Neural cell (in vitro differentiated cells): ENCODE data around the gene PHLDB1.

Experiments used
- MXI1 ChIP-seq: fragments of 450-650 bp; conservative IDR thresholded peaks from 2 replicates; pipeline ENCODE4 v1.6.1; 2014; ENCODE audit warnings: antibody characterized with exemption, mild to moderate bottlenecking; ENCODE audit not compliant: poor library complexity, severe bottlenecking
- POLR2AphosphoS5 ChIP-seq: IDR thresholded peaks from 2 replicates; pipeline ENCODE4 v1.6.1; 2012
- RAD21 ChIP-seq: fragments of 450-650 bp; conservative IDR thresholded peaks from 2 replicates; pipeline ENCODE4 v1.6.1; 2014; ENCODE audit warnings: antibody characterized with exemption, mild to moderate bottlenecking, moderate library complexity
- REST ChIP-seq: IDR thresholded peaks from 2 replicates; pipeline ENCODE4 v1.6.1; 2012; ENCODE audit warnings: borderline replicate concordance
- SMC3 ChIP-seq: fragments of 450-650 bp; conservative IDR thresholded peaks from 2 replicates; pipeline ENCODE4 v1.6.1; 2014; ENCODE audit warnings: antibody characterized with exemption, mild to moderate bottlenecking, moderate library complexity; ENCODE audit not compliant: poor library complexity
- TF ChIP-seq, protein P1 (sequence below): fragments of 450-650 bp; IDR thresholded peaks from 2 replicates; pipeline ENCODE4 v1.5.1; 2014; ENCODE audit warnings: antibody characterized with exemption, mild to moderate bottlenecking, moderate library complexity; ENCODE audit not compliant: poor library complexity, severe bottlenecking

DNA sequence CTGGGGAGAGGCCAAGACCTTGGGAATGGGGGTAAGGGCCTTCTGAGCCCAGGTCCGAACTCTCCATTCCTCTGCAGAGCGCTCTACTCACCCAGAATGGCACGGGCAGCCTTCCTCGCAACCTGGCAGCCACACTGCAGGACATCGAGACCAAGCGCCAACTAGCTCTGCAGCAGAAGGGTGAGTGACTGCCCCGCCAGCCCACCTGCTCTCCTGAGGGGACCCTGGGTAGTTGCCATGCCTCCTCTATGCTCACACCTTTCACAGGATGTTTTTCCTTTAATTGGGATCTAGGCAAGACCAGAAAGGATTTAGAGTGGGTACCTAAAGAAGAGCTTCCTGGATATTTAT, 36.6 kb downstream of the PHLDB1 start:
- TF ChIP-seq, protein P1, sequence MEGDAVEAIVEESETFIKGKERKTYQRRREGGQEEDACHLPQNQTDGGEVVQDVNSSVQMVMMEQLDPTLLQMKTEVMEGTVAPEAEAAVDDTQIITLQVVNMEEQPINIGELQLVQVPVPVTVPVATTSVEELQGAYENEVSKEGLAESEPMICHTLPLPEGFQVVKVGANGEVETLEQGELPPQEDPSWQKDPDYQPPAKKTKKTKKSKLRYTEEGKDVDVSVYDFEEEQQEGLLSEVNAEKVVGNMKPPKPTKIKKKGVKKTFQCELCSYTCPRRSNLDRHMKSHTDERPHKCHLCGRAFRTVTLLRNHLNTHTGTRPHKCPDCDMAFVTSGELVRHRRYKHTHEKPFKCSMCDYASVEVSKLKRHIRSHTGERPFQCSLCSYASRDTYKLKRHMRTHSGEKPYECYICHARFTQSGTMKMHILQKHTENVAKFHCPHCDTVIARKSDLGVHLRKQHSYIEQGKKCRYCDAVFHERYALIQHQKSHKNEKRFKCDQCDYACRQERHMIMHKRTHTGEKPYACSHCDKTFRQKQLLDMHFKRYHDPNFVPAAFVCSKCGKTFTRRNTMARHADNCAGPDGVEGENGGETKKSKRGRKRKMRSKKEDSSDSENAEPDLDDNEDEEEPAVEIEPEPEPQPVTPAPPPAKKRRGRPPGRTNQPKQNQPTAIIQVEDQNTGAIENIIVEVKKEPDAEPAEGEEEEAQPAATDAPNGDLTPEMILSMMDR = no peak
- TF ChIP-seq SMC3 (no peak), POLR2AphosphoS5 (no peak), RAD21 (no peak), REST (no peak), MXI1 (no peak)
